HG03095 (cell line): ENCODE results near the gene CIC.

Source experiments
- ATAC-seq: cut with Tn5 transposase; IDR thresholded peaks from one replicate; pipeline ENCODE4 v1.9.1; 2021; ENCODE audit warnings: moderate library complexity; ENCODE audit not compliant: unreplicated experiment

CIC gene

GRCh38 chr19:42286349-42287016 lies 17.4 kb downstream of the CIC start:
- ATAC-seq, result no peak

GRCh38 chr19:42287017-42287826 lies 18.2 kb downstream of the CIC start:
- ATAC-seq, result no peak

GRCh38 chr19:42287827-42288107 lies 18.7 kb downstream of the CIC start:
- ATAC-seq, result no peak

DNA sequence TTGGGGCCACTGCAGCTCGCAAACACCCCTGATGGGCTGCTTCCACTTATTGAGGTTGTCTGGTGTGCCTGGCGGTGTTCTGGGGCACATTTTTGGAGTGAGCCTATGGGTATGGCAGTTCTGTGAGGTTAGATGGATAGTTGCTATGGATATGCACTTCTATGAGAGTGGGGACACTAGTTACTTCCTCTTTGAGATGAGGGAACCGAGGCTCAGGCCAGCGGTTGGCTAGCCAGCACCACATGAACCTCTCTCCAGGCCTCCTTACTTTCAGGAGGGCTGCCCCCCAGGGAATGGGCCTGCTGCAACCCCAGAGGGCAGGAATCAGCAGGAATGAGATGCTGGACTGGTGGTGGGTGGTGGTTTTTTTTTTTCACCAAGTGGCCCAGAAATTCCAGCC lies 19.3 kb downstream of the CIC start:
- no peak for ATAC-seq

DNA sequence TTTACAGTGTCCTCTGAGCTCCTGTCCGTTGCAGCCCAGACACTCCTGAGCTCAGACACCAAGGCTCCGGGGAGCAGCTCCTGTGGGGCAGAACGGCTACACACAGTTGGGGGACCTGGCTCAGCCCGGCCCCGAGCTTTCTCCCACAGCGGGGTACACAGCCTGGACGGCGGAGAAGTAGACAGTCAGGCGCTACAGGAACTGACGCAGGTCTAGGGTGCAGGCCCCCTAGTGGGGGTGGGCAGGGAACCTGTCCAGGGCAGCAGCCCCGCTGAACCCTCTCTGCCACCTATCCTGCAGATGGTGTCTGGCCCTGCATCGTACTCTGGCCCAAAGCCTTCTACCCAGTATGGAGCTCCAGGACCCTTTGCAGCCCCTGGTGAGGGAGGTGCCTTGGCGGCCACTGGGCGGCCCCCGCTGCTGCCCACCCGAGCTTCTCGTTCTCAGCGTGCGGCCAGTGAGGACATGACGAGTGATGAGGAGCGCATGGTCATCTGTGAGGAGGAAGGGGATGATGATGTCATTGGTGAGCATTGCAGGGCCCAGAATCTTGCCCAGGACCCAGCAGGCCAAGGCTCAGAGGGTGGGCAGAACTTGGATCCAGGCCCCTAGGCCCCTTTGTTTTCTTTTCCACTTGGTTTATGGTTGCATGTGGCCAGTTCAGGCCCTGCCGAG lies 20.0 kb downstream of the CIC start:
- ATAC-seq, result no peak

DNA sequence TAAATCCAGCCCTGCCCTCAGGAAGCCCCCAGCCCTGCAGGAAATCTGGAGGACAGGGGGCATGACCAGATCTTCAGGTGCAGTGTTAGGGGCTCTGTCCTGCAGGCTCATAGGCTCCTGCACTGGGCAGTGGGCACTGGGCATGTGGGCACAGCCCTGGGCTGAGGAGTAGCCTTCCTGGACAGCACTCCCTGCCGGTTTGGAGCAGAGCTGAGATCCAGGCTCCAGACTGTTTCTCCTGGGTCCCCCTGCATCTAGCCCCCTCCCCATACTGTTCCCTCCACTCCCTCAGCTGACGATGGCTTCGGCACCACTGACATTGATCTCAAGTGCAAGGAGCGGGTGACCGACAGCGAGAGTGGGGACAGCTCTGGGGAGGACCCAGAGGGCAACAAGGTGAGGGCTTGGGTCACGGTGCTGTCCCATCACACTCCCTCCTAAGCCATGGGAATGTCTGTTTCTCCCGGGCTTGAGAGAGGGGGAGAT lies 20.5 kb downstream of the CIC start:
- ATAC-seq, result no peak

- ATAC-seq, result no peak
These were observed 21.1 kb downstream of the CIC start for GRCh38 chr19:42290136-42290522.

- ATAC-seq, result no peak
These were observed 21.7 kb downstream of the CIC start for GRCh38 chr19:42290523-42291434.

DNA sequence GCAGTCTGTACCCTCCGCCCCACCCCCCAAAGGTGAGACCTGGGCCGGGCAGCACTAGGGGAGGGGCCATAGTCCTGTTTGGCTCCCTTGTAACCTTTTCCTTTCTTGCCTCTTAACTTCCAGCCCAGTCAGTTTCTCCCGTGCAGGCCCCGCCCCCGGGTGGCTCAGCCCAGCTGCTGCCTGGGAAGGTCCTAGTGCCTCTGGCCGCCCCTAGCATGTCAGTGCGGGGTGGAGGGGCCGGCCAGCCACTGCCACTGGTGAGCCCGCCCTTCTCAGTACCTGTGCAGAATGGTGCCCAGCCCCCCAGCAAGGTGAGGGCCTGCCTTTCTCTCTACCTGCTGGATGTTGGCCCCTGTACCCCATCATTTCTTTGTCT lies 22.4 kb downstream of the CIC start:
- ATAC-seq, result no peak

GRCh38 chr19:42292042-42292960 lies 23.2 kb downstream of the CIC start:
- no peak for ATAC-seq

DNA sequence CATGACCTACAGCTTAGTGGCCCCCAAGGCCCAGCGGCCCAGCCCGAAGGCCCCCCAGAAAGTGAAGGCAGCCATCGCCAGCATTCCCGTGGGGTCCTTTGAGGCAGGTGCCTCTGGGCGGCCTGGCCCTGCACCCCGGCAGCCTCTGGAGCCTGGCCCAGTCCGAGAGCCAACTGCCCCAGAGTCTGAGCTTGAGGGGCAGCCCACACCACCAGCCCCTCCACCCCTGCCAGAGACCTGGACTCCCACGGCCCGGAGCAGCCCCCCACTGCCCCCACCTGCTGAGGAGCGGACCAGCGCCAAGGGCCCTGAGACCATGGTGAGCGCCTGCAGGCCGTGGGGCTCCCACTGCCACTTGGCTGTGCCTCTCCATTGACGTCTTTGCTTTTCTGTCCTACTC lies 23.9 kb downstream of the CIC start:
- no peak for ATAC-seq

- ATAC-seq, result no peak
These were observed 24.5 kb downstream of the CIC start for GRCh38 chr19:42293540-42293939.

DNA sequence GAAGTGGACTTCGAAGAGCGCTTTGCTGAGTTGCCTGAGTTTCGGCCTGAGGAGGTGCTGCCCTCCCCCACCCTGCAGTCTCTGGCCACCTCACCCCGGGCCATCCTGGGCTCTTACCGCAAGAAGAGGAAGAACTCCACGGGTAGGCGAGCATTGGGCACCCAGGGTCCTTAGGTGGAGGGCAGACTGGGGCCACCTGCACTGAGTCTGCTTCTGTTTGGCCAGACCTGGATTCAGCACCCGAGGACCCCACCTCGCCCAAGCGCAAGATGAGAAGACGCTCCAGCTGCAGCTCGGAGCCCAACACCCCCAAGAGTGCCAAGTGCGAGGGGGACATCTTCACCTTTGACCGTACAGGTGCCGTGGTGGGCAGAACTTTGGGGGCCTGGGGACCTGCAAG lies 24.9 kb downstream of the CIC start:
- no peak for ATAC-seq

- ATAC-seq, result no peak
These were observed 25.6 kb downstream of the CIC start for GRCh38 chr19:42294471-42295137.

DNA sequence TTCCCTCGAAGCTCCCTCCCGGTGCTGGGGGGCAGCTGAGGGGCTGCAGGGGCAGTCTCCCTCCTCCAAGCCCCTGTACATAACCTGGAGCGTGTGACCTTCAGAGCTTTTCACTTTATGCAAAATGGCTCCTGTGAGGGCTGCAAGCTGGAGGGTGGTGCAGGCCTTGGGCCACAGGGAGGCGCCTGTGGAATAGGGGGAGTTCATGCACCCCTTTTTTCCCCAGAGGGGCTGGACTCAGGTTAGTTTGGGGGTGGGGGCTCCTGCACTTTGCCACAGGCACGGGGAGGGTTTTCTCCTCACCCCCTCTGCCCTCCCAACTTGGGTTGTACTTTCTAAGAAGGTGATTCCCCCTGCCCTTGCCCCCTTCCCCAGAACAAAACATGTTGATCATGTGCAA lies 26.3 kb downstream of the CIC start:
- no peak for ATAC-seq

DNA sequence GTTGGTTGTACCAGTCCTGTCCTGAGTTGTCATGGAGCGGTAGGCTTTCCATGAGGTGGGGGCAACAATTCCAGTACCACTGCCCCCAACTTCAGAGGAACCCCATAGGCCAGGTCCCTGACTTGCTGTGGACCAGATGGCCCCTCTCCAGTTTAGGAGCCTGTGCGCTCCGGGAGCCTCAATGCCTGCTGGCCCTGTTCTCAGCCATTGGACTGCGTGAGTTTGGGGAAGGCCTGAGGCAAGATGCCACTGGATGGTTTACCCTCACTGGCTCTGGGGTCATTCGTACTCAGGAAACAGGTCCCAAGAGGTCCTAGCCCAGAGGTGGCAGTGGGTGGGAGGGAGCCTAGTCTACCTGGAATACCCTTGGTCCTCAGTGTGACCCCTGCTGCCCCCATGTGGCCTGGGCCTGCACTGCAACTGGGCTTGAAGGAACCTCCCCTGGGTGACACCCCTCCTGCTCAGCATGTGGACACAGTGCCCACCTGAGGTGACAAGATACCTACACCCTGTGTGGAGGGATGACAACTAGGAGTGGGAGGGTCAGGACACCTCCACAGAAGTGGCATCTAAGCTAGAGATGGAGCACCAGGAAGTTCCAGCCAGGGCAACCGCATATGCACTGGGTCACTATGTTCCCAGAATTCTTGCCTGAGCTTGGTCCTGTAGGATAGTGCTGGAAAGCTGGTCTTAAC lies 26.9 kb downstream of the CIC start:
- peak; percentile 54 for ATAC-seq

DNA sequence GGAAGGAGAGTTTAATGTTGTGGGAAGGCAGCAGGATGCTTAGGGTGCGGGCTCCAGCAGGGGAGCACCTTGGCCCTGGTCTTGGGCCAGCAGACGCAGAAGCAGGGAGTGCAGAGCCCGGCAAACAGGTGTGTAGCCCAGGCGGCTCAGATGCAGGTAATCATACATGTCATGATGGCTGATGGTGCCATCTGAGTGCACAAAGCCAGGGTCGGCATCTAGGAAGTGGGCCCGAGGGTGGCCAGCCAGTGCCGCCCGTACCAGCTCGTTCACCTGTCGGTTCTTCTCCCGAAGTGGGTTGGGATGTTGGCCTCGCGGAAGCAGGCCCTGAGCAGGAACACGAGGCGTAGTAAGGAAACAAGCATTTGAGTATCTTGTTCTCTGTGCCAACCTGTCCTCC lies 28.0 kb downstream of the CIC start:
- no peak for ATAC-seq

DNA sequence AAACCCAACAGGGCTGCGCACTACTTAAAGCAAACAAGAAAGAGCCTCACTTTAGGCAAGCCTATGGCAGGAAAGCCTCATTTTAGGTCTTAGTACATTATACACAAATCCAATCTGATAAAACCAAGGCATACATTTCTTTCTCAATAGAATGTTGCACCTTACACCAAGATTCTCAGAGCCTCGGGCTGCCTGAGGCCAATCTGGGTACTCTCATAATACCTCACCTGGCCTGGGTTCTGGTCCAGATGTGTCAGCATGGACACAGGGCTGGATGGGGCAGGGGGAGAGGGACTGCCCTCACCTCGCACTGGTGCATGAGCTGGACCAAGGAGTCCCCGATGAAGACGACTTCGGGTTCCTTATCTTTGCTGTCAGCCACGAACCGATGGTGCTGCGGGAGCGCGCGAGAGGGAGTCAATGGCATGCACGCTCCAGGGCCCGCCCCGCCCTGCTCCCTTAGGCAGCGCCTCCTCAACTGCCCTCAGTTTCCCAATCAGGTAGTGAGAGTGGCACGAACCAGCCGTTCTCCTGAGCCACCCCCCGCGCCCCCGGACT lies 32.7 kb downstream of the CIC start, which contains the start of gene PRR19:
TSS of gene PRR19 (plus strand) at position 487 of the 558 bp plus-strand sequence. CDS start 7,453 bp downstream, outside the sequence.
- no peak for ATAC-seq

DNA sequence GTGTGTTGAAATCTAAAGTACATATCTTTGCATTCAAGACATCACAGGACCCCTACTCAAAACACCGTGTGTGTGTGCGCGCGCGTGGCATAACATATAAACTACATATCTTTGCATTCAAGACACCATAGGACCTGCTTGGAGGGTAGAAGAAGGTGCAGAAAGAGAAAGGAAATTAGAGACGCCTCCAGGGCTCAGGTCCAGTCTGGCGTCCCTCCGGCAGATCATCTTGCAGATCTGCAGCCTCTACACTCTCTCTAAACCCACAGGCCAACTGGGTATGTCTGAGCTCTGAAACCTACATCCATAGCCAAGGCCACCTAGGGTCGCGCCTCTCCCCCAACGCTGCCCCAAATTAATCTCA lies 34.0 kb downstream of the CIC start:
- no peak for ATAC-seq
